GM23338 (cell line): ENCODE measurements around the gene ZNF891. TPM values are rescaled to one million over a fixed set of nuclear protein-coding genes. Genes with fewer than 3 reads are reported as not detected.
A peak's percentile ranks its signal among the peaks of the same experiment; 100 is the strongest.

Source experiments
- ATAC-seq: fragments of 200-7000 bp; cut with Tn5 transposase; 3 replicates; pipeline ENCODE4 v1.9.1; 2020
- DNase-seq: peaks from one replicate; pipeline ENCODE4 v3.0.0-alpha.2; 2015; ENCODE audit warnings: low spot score
- H2AFZ ChIP-seq: fragments of 200-600 bp; sonication (generic); 2 replicates; pipeline ENCODE4 v1.8.0; 2016; ENCODE audit warnings: antibody characterized with exemption, mild to moderate bottlenecking, moderate library complexity
- H3F3A ChIP-seq: fragments of 200-600 bp; sonication (generic); replicated peaks from 2 replicates; pipeline ENCODE4 v1.8.0; 2017; ENCODE audit warnings: antibody characterized with exemption, mixed run types, low read depth
- H3K27ac ChIP-seq: fragments of 200-600 bp; sonication (generic); 2 replicates; pipeline ENCODE4 v1.6.1; 2016; ENCODE audit warnings: low read depth
- H3K27me3 ChIP-seq: fragments of 200-600 bp; sonication (generic); 2 replicates; pipeline ENCODE4 v1.8.0; 2016; ENCODE audit warnings: mild to moderate bottlenecking, mixed run types, moderate library complexity; ENCODE audit not compliant: insufficient read depth
- H3K36me3 ChIP-seq: fragments of 200-600 bp; sonication (generic); 2 replicates; pipeline ENCODE4 v1.8.0; 2016; ENCODE audit warnings: mild to moderate bottlenecking; ENCODE audit not compliant: insufficient read depth
- H3K4me1 ChIP-seq: fragments of 200-600 bp; sonication (generic); 2 replicates; pipeline ENCODE4 v1.8.0; 2016; ENCODE audit warnings: mild to moderate bottlenecking, moderate library complexity; ENCODE audit not compliant: insufficient read depth
- H3K4me2 ChIP-seq: fragments of 200-600 bp; sonication (generic); 2 replicates; pipeline ENCODE4 v1.7.1; 2017; ENCODE audit warnings: mixed run types
- H3K4me3 ChIP-seq: fragments of 200-600 bp; sonication (generic); 2 replicates; pipeline ENCODE4 v1.6.1; 2016; ENCODE audit warnings: mixed run types
- H3K79me2 ChIP-seq: fragments of 200-600 bp; sonication (generic); replicated peaks from 2 replicates; pipeline ENCODE4 v1.8.0; 2017; ENCODE audit warnings: mild to moderate bottlenecking; ENCODE audit not compliant: insufficient read depth
- H3K9me2 ChIP-seq: fragments of 200-600 bp; sonication (generic); 2 replicates; pipeline ENCODE4 v1.8.0; 2017; ENCODE audit not compliant: insufficient read depth
- H4K20me1 ChIP-seq: fragments of 200-600 bp; sonication (generic); replicated peaks from 2 replicates; pipeline ENCODE4 v1.8.0; 2017; ENCODE audit warnings: mild to moderate bottlenecking; ENCODE audit not compliant: insufficient read depth
- H3K27ac Mint-ChIP-seq: 2 replicates; pipeline ENCODE4 v1.8.0; 2020; ENCODE audit warnings: inconsistent platforms, mild to moderate bottlenecking, moderate library complexity, mixed read lengths
- H3K27me3 Mint-ChIP-seq: 3 replicates; pipeline ENCODE4 v1.8.0; 2022; ENCODE audit warnings: low read depth, mild to moderate bottlenecking, moderate library complexity, mixed read lengths, inconsistent platforms; ENCODE audit not compliant: insufficient read depth, poor library complexity
- H3K36me3 Mint-ChIP-seq: 3 replicates; pipeline ENCODE4 v1.8.0; 2021; ENCODE audit warnings: low read depth, mild to moderate bottlenecking, inconsistent platforms, moderate library complexity, mixed read lengths
- H3K4me1 Mint-ChIP-seq: 3 replicates; pipeline ENCODE4 v1.8.0; 2020; ENCODE audit warnings: mild to moderate bottlenecking, inconsistent platforms, mixed read lengths
- H3K4me3 Mint-ChIP-seq: 3 replicates; pipeline ENCODE4 v1.8.0; 2021; ENCODE audit warnings: moderate library complexity, mild to moderate bottlenecking, inconsistent platforms, mixed read lengths
- H3K9me3 Mint-ChIP-seq: 3 replicates; pipeline ENCODE4 v1.8.0; 2020; ENCODE audit warnings: moderate library complexity, mild to moderate bottlenecking, inconsistent platforms, mixed read lengths
- CREB1 ChIP-seq: fragments of 250-450 bp; sonication (Bioruptor Pico); IDR thresholded peaks from 2 replicates; pipeline ENCODE4 v1.5.0; 2020; ENCODE audit warnings: low read depth, mild to moderate bottlenecking, moderate library complexity
- CTCF ChIP-seq, 2 experiments: fragments of 200-600 bp in 1 of 2; sonication (generic) in 1 of 2; conservative IDR thresholded peaks; 2 replicates each; pipeline versions ENCODE4 v1.5.1 to v1.6.1; 2016 to 2017; ENCODE audit warnings: antibody characterized with exemption in 2 of 2, low read depth in 2 of 2, mild to moderate bottlenecking in 2 of 2, moderate library complexity in 1 of 2
- EZH2 ChIP-seq: fragments of 200-600 bp; sonication (generic); IDR thresholded peaks from one replicate; pipeline ENCODE4 v1.8.0; 2017; ENCODE audit warnings: antibody characterized with exemption, mild to moderate bottlenecking, low read depth; ENCODE audit not compliant: unreplicated experiment
- POLR2AphosphoS5 ChIP-seq: IDR thresholded peaks from 2 replicates; pipeline ENCODE4 v1.6.1; 2016; ENCODE audit warnings: antibody characterized with exemption, low read depth
- STAT1 ChIP-seq: IDR thresholded peaks from one replicate; pipeline ENCODE4 v1.6.1; 2016; ENCODE audit warnings: antibody characterized with exemption; ENCODE audit not compliant: unreplicated experiment
- ZNF114 ChIP-seq: fragments of 250-450 bp; sonication (Bioruptor Pico); IDR thresholded peaks from 2 replicates; pipeline ENCODE4 v1.5.0; 2020; ENCODE audit warnings: mild to moderate bottlenecking, moderate library complexity
- ZNF462 ChIP-seq: fragments of 250-450 bp; sonication (Bioruptor Pico); IDR thresholded peaks from 2 replicates; pipeline ENCODE4 v1.5.0; 2020; ENCODE audit warnings: mild to moderate bottlenecking, moderate library complexity
- polyA plus RNA-seq: library from polyadenylated mRNA; unstranded; fragments of >200 nt; fragmentation: Nextera tagmentation; extraction: Ambion mirVana; gene quantifications from 2 replicates; pipeline ENCODE4 v1.2.1, GENCODE V29; 2016
- total RNA-seq: library from RNA; depleted of rRNA; stranded (reverse); fragments of >200 nt; shearing (Covaris generic); gene quantifications from 2 replicates; pipeline ENCODE4 v1.2.3, GENCODE V29; 2014

Gene ZNF891
- total and polyA plus RNA-seq, 2 experiments from 2014 or later = 1.8 to 5.4 TPM

GRCh38 chr12:133083345-133083744, 46.7 kb downstream of the ZNF891 start (continued):
- no peak for TF ChIP-seq ZNF462 (CRISPR knock-in tag)
- no peak for TF ChIP-seq CTCF (conservative IDR thresholded peaks at IDR 0.05; ENCODE audit: low read depth in 2 of 2)

GRCh38 chr12:133081159-133081780, 48.8 kb downstream of the ZNF891 start:
- H4K20me1 ChIP-seq = no peaks in the 10 kb centered on the region
- no peaks in the 10 kb centered on the region for H3K27me3 ChIP-seq
- H3K4me2 ChIP-seq = peak overlapping the region; percentile 85
- H2AFZ ChIP-seq = peak overlapping the region; percentile 73
- DNase-seq (peak; percentile 50), ATAC-seq (no peak)
- peaks cover 11% of the 10 kb centered on the region for H3K9me2 ChIP-seq
- no peak for TF ChIP-seq CTCF (conservative IDR thresholded peaks at IDR 0.05; ENCODE audit: low read depth in 2 of 2)
- TF ChIP-seq EZH2 = no peak
- TF ChIP-seq STAT1 = no peak
- TF ChIP-seq POLR2AphosphoS5 = no peak
- no peak for TF ChIP-seq ZNF114 (CRISPR knock-in tag)
- no peak for TF ChIP-seq CREB1 (CRISPR knock-in tag)
- peak overlapping the region; percentile 94 for H3K27ac ChIP-seq
- H3K36me3 ChIP-seq = peaks cover 26% of the 10 kb centered on the region
- peaks cover 14% of the 10 kb centered on the region for H3K79me2 ChIP-seq
- H3K27me3 Mint-ChIP-seq = peaks cover 8% of the 10 kb centered on the region
- H3K4me3 ChIP-seq = peak overlapping the region; percentile 87
- H3K27ac Mint-ChIP-seq = no peak overlapping the region; the same call in none of the 2 replicates
- H3K9me3 Mint-ChIP-seq = peaks cover 42% of the 10 kb centered on the region
- H3K36me3 Mint-ChIP-seq = peaks cover 68% of the 10 kb centered on the region
- peaks cover 5% of the 10 kb centered on the region; the same call in 1 of the 3 replicates for H3K4me1 Mint-ChIP-seq
- H3F3A ChIP-seq = no peaks in the 10 kb centered on the region
- no peak overlapping the region for H3K4me3 Mint-ChIP-seq
- peaks cover 5% of the 10 kb centered on the region; the same call in 1 of the 2 replicates for H3K4me1 ChIP-seq
